ENCODE measurements around the gene CALHM3. TPM values are rescaled to one million over a fixed set of nuclear protein-coding genes. Genes with fewer than 3 reads are reported as not detected.
A peak's percentile ranks its signal among the peaks of the same experiment; 100 is the strongest.

CALHM3 gene
- total RNA-seq, 2 experiments from 2014 or later: not detected

- ChIA-PET CTCF (no interaction called here), POLR2A (no interaction called here)
- intact Hi-C loops (cut with micrococcal nuclease): no loop called here
- H3K27me3 Mint-ChIP-seq: no peaks in the 10 kb centered on the region
- peak overlapping the region; percentile 61 for H3K27ac Mint-ChIP-seq
- no peak for DNase-seq
- no peaks in the 10 kb centered on the region for H3K36me3 Mint-ChIP-seq
- H3K9me3 Mint-ChIP-seq: no peaks in the 10 kb centered on the region
- peaks cover 22% of the 10 kb centered on the region for H3K4me1 Mint-ChIP-seq (ENCODE audit: low read depth)
- no peak overlapping the region for H3K4me3 Mint-ChIP-seq
Observed at GRCh38 chr10:103467406-103467805, 11.6 kb downstream of the CALHM3 start.

DNA sequence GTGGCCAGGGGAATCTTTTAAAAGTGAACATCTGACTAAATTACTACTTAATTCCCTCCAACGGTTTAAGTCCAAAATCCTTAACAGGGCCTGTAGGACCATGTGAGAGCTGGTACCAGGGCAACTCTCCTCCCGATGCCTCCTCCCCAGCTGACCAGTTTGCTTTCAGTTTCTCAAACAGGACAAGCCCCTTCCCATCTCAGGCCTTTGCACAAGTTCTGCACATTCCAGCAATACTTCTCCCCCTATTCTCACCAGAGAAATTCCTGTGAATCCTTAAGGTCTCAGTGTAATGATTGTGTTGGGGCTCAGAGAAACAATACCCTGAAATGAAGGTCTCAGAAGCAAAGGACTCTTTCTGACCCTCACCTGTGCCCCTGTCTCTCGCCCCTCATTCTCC lies 12.3 kb downstream of the CALHM3 start:
- DNase-seq: no peak
- Mint-ChIP-seq H3K9me3 (no peaks in the 10 kb centered on the region), H3K36me3 (no peaks in the 10 kb centered on the region), H3K4me1 (ENCODE audit: low read depth) (peaks cover 17% of the 10 kb centered on the region), H3K27ac (no peak overlapping the region), H3K4me3 (no peak overlapping the region), H3K27me3 (no peaks in the 10 kb centered on the region)
- POLR2A ChIA-PET: no interaction called here
- CTCF ChIA-PET: no interaction called here
- intact Hi-C loops (cut with micrococcal nuclease): no loop called here

DNA sequence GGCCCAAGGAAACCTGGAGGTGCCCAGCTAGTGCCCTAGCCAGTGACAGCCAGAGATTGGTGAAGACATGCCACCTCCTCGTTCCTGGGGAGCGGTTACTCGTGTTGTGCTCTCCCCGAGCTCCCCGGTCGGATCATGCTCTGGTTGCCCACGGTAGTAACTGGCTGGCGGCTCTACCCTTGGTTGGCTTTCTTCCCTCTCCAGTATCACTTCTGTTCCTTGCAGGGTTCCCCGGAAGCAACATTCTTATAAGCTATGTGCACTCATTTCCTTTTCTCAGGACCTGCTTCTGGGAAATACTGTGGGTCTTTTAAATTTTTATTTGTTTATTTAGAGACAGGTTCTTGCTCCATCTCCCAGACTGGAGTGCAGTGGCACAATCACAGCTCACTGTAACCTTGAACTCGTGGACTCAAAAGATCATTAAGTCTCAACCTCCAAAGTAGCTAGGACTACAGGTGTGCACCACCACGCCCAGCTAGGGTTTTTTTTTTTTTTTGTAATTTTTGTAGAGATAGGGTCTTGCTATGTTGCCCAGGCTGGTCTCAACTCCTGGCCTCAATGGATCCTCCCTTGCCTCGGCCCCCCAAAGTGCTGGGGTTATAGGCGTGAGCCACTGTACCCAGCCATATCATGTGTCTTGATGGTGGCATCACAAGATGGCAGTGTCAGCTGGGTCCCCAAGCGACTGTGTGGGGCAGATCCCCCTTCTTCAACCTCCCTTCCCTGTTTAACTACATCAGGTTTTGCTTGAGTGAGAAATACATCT lies 13.4 kb downstream of the CALHM3 start:
- POLR2A ChIA-PET: no interaction called here
- intact Hi-C loops (cut with micrococcal nuclease): no loop called here
- no peaks in the 10 kb centered on the region for H3K27me3 Mint-ChIP-seq
- H3K9me3 Mint-ChIP-seq: no peaks in the 10 kb centered on the region
- no peak for DNase-seq
- no peak overlapping the region for H3K4me3 Mint-ChIP-seq
- no peaks in the 10 kb centered on the region for H3K36me3 Mint-ChIP-seq
- no peak overlapping the region for H3K27ac Mint-ChIP-seq
- CTCF ChIA-PET: interaction anchor here (1.9 kb wide), 1 partner anchor 10 kb away, joined by 6 read pairs; no protein-coding TSS in a partner anchor
- peaks cover 8% of the 10 kb centered on the region for H3K4me1 Mint-ChIP-seq (ENCODE audit: low read depth)

DNA sequence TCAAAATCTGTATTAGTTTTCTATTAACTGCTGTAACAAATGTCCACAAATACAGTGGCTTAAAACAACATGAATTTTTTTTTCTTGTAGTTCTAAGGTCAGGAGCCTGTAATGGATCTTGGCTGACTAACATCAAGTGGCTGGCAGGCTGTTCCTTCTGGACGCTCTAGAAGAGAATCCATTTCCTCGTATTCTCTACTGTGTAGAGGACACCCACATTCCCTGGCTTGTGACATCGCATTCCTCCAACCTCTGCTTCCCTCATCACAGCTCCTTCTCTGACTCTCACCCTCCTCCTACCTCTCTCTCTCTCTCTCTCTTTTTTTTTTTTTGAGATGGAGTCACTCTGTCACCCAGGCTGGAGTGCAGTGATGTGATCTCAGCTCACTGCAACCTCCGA lies 15.5 kb downstream of the CALHM3 start:
- H3K4me3 Mint-ChIP-seq: no peak overlapping the region
- ChIA-PET CTCF (interaction anchor here (1.8 kb wide), 1 partner anchor 23 kb away, joined by 4 read pairs; no protein-coding TSS in a partner anchor), POLR2A (interaction anchor here (0.6 kb wide), 1 partner anchor 14 kb away, joined by 3 read pairs; no protein-coding TSS in a partner anchor)
- H3K27me3 Mint-ChIP-seq: no peaks in the 10 kb centered on the region
- intact Hi-C loops (cut with micrococcal nuclease): no loop called here
- H3K9me3 Mint-ChIP-seq: no peaks in the 10 kb centered on the region
- H3K4me1 Mint-ChIP-seq (ENCODE audit: low read depth): peaks cover 9% of the 10 kb centered on the region
- no peak for DNase-seq
- no peaks in the 10 kb centered on the region for H3K36me3 Mint-ChIP-seq
- H3K27ac Mint-ChIP-seq: no peak overlapping the region

DNA sequence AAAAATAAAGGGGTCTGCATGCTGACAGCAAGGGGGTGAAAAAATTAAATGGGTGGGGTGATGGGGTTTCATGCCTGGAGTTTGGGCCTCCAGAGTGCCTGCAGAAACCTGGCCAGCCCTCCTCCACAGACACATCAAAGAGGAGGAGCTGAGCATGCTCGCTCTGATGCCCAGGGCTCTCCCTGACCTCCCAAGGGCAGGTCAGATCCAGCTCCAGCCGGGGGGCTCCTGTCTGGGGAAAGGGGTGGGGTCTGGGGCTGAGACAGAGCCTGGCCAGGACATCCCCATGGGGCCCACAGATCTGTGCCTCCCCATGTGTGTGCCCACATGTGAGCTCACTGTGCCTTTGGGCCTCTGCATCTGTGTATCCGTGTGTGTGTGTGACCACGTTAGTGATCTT lies 19.4 kb downstream of the CALHM3 start:
- ChIA-PET CTCF (no interaction called here), POLR2A (no interaction called here)
- intact Hi-C loops (cut with micrococcal nuclease): no loop called here
- Mint-ChIP-seq H3K9me3 (no peaks in the 10 kb centered on the region), H3K4me3 (no peak overlapping the region), H3K27me3 (no peaks in the 10 kb centered on the region), H3K27ac (no peak overlapping the region), H3K36me3 (no peaks in the 10 kb centered on the region), H3K4me1 (ENCODE audit: low read depth) (peaks cover 5% of the 10 kb centered on the region)
- DNase-seq: no peak

- H3K4me1 Mint-ChIP-seq (ENCODE audit: low read depth): peaks cover 6% of the 10 kb centered on the region
- DNase-seq: peak; percentile 31
- POLR2A ChIA-PET: no interaction called here
- no peak within 1 kb of the TSS for H3K27ac Mint-ChIP-seq
- no peaks in the 10 kb centered on the region for H3K36me3 Mint-ChIP-seq
- CTCF ChIA-PET: no interaction called here
- intact Hi-C loops (cut with micrococcal nuclease): no loop called here
- H3K4me3 Mint-ChIP-seq: no peak within 1 kb of the TSS
- H3K9me3 Mint-ChIP-seq: no peaks in the 10 kb centered on the region
- no peaks in the 10 kb centered on the region for H3K27me3 Mint-ChIP-seq
Observed at GRCh38 chr10:103458720-103459119, 20.3 kb downstream of the CALHM3 start, which contains the start of gene CALHM1. Gene CALHM1, minus strand, starts transcription at chr10:103458900. Its CDS starts 149 bp downstream, at chr10:103458751.

- no peaks in the 10 kb centered on the region for H3K36me3 Mint-ChIP-seq
- no peak overlapping the region for H3K27ac Mint-ChIP-seq
- H3K4me1 Mint-ChIP-seq (ENCODE audit: low read depth): peaks cover 10% of the 10 kb centered on the region
- no peak for DNase-seq
- no peaks in the 10 kb centered on the region for H3K9me3 Mint-ChIP-seq
- intact Hi-C loops (cut with micrococcal nuclease): no loop called here
- no peak overlapping the region for H3K4me3 Mint-ChIP-seq
- no peaks in the 10 kb centered on the region for H3K27me3 Mint-ChIP-seq
- POLR2A ChIA-PET: no interaction called here
- CTCF ChIA-PET: no interaction called here
Observed at GRCh38 chr10:103457896-103458583, 21.0 kb downstream of the CALHM3 start.

DNA sequence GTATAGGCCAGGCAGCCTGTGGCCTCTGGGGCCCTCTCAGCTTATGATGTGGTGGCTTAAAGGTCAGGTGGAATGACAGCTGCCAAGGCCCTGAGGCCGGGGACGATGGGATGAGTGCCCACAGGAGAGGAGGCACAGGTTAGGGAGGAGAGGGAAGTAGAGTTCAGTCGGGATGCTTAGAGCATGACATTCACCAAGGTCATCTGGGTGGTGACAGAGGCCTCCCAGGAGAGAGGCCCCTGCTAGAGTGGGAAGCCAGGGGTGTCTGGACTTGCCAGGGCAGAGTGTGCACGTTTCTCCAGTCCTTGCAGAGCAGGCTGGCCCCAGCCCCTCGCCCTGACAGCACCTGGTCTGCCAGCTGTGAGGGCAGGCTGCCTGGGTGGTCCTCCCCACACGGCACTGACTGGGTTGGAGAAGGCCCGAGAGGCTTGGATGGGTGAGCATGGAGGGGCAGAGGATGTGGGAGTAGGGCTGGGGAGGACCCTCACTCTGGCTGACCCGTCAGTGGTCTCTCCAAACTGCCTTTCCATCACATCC lies 21.8 kb downstream of the CALHM3 start:
- Mint-ChIP-seq H3K36me3 (no peaks in the 10 kb centered on the region), H3K27ac (no peak overlapping the region), H3K4me3 (no peak overlapping the region), H3K27me3 (no peaks in the 10 kb centered on the region), H3K4me1 (ENCODE audit: low read depth) (peaks cover 15% of the 10 kb centered on the region), H3K9me3 (no peaks in the 10 kb centered on the region)
- DNase-seq: no peak
- ChIA-PET POLR2A (no interaction called here), CTCF (no interaction called here)
- intact Hi-C loops (cut with micrococcal nuclease): no loop called here

DNA sequence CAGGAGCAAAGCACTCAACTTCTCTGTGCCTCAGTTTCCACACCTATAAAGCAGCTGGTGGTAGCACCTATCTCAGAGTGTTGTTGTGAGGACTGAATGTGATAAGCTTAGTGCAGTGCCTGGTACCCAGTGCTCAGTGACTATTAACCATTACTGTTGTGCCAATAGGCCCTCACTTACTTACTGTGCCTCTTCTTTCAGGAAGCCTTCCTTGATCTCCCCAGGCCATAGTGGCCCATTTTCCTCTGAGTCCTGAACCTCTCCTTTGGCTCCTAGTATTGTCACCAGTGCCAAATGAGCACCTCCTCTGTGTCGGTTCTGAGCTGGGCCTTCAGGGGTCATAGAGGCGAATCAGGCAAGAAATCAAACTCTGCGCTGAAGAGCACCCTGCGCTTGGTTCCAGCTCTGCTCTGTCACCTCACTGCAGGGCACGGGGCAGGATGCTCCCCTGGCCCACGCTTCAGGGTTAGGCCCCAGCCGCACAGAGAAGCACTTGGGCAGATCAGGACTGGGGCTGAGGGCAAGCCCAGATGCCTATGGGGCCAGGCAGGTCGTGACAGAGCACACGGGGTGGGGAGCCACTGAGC lies 22.9 kb downstream of the CALHM3 start:
- H3K9me3 Mint-ChIP-seq: no peaks in the 10 kb centered on the region
- no peak overlapping the region for H3K4me3 Mint-ChIP-seq
- peaks cover 17% of the 10 kb centered on the region for H3K4me1 Mint-ChIP-seq (ENCODE audit: low read depth)
- no peaks in the 10 kb centered on the region for H3K36me3 Mint-ChIP-seq
- no peak for DNase-seq
- ChIA-PET POLR2A (no interaction called here), CTCF (interaction anchor here (0.9 kb wide), 1 partner anchor 27 kb away, joined by 3 read pairs; no protein-coding TSS in a partner anchor)
- intact Hi-C loops (cut with micrococcal nuclease): no loop called here
- H3K27ac Mint-ChIP-seq: no peak overlapping the region
- H3K27me3 Mint-ChIP-seq: no peaks in the 10 kb centered on the region

GRCh38 chr10:103455235-103455634 lies 23.8 kb downstream of the CALHM3 start:
- CTCF ChIA-PET: interaction anchor here (0.9 kb wide), 1 partner anchor 28 kb away, joined by 3 read pairs; no protein-coding TSS in a partner anchor
- POLR2A ChIA-PET: no interaction called here
- intact Hi-C loops (cut with micrococcal nuclease): no loop called here
- no peak overlapping the region for H3K4me3 Mint-ChIP-seq
- H3K36me3 Mint-ChIP-seq: peaks cover 6% of the 10 kb centered on the region
- H3K27ac Mint-ChIP-seq: no peak overlapping the region
- H3K4me1 Mint-ChIP-seq (ENCODE audit: low read depth): peaks cover 26% of the 10 kb centered on the region
- H3K9me3 Mint-ChIP-seq: no peaks in the 10 kb centered on the region
- no peaks in the 10 kb centered on the region for H3K27me3 Mint-ChIP-seq
- DNase-seq: no peak

DNA sequence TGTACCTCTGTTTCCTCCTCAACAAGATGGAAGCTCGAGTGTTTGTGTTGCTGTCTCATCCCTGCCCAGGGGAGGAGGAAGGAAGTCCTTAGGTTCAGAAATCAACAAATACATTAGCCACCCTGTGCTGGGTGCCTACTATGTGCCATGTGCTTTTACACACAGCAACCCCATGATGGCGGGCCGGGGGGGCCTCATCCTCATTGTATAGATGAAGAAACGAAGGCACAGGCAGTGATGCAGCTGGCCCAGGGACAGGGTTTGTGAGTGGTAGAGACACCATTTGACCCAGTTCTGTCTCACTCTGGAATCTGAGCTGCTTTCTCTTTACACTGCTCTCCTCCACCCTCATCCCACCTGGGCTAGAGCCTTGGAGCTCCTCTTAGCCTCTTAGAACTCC lies 25.0 kb downstream of the CALHM3 start:
- H3K4me3 Mint-ChIP-seq: no peak overlapping the region
- CTCF ChIA-PET: interaction anchor here (0.7 to 5.1 kb wide), 3 partner anchors 27 to 32 kb away, joined by 3 to 30 read pairs (median 3); no protein-coding TSS in a partner anchor
- intact Hi-C loops (cut with micrococcal nuclease): no loop called here
- H3K27ac Mint-ChIP-seq: no peak overlapping the region
- POLR2A ChIA-PET: interaction anchor here (0.5 kb wide), 1 partner anchor 39 kb away, joined by 3 read pairs; the partner anchor contains the start of gene NEURL1
- no peaks in the 10 kb centered on the region for H3K27me3 Mint-ChIP-seq
- no peak for DNase-seq
- H3K4me1 Mint-ChIP-seq (ENCODE audit: low read depth): peaks cover 33% of the 10 kb centered on the region
- peaks cover 17% of the 10 kb centered on the region for H3K36me3 Mint-ChIP-seq
- no peaks in the 10 kb centered on the region for H3K9me3 Mint-ChIP-seq
